IPS DF 4.7 (cell line): Measurements from ENCODE around the gene GOLGA2.
"Not testable (repeated sequence)": the region's sequence is repeated elsewhere in the genome, so short reads cannot be mapped to it uniquely, and the experiment has no call there.

Experiments used
- DNase-seq: peaks from one replicate; pipeline ENCODE4 v3.0.0-alpha.2; 2013; ENCODE audit warnings: low spot score; ENCODE audit errors: extremely low read depth

The GOLGA2 gene

GRCh38 chr9:128242828-128243214, 33.0 kb downstream of the GOLGA2 start:
- no peak for DNase-seq

- DNase-seq = no peak
Measured at GRCh38 chr9:128242124-128242523, 33.7 kb downstream of the GOLGA2 start.

- DNase-seq = no peak
Measured at GRCh38 chr9:128233817-128234406, 41.9 kb downstream of the GOLGA2 start.

GRCh38 chr9:128232528-128233428, 43.0 kb downstream of the GOLGA2 start:
- DNase-seq = no peak

DNA sequence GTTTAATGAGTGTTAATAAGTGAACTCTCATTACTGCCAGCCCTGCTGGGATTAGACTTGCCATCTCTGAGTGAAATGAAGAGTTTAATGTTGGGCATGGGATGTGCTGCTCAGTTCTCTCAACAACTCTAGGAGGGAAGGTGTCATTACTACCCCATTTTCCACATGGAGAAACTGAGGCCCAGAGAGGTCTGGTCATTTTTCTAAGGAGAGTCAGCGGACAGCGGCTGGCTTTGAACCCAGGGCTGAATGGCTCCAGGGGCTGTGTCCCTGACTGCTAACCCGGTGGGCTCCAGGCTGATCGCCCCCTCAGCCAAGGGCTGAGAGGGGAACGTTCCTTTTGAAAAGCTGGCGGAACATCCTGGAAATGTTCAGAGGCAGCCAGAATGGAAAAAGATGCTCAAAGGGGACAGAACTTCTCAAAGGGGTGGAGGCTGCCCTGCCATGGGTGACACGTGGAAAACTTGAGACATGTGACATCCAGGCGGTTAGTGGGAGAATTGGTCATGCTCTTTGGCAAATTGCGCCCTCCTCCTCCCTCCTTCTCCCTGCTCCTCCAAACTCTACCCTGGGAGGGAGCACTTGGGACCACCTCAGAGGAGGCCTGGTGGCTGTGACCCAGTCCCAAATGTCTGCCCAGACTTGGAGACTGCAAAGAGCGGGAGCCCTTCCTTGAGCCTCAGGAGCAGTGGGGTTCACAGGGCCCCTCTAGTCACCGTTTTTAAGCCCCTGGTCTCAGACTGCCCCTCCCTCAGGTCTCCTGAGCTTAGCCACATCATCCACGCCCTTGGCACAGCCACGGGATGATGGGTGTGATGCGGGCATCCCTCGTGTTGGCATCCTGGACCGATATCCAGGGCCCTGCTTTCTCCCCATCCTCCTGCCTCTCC, 43.9 kb downstream of the GOLGA2 start:
- DNase-seq = no peak

DNA sequence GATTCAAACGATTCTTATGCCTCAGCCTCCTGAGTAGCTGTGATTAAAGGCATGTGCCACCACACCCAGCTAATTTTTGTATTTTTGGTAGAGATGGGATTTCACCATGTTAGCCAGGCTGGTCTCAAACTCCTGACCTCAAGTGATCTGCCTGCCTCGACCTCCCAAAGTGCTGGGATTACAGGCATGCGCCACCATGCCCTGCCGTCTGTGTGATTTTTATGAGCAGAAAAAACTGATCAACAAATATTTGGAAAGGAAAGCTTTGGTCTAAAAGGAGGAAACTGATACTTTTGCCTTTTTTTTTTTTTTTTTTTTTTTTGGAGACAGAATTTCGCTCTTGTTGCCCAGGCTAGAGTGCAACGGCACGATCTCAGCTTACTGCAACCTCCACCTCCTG, 44.9 kb downstream of the GOLGA2 start:
- DNase-seq = not testable (repeated sequence)

- no peak for DNase-seq
Measured at GRCh38 chr9:128226412-128226801, 49.4 kb downstream of the GOLGA2 start.

DNA sequence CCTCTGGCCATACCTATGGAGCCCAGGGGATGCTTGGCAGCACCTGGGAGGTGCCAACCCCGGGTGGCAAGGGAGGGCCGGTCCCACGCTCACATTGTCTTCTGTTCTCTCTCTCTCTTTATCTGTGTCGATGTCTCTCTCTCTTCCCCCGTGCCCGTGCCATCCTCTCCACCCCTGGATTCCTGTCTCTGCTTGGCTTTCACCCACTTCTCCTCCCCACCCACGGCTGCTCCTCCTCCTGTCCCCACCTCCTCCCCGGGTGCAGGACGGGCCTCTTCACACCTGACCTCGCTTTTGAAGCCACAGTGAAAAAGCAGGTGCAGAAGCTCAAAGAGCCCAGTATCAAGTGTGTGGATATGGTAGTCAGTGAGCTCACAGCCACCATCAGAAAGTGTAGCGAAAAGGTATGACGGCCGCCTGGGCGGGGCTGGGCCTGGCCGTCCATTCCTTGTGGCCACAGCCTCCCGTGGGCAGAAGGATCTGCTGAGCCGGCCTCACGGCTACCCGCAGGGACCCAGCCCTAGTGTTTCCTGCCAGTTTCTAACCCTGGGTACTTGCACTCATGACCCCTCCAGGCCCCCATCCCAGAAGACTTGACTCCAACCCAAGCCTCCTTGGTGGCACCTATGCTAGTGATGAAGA, 49.9 kb downstream of the GOLGA2 start:
- DNase-seq = no peak

- DNase-seq = no peak
Measured at GRCh38 chr9:128224877-128225276, 50.9 kb downstream of the GOLGA2 start.

- no peak for DNase-seq
Measured at GRCh38 chr9:128222880-128223670, 52.7 kb downstream of the GOLGA2 start.

DNA sequence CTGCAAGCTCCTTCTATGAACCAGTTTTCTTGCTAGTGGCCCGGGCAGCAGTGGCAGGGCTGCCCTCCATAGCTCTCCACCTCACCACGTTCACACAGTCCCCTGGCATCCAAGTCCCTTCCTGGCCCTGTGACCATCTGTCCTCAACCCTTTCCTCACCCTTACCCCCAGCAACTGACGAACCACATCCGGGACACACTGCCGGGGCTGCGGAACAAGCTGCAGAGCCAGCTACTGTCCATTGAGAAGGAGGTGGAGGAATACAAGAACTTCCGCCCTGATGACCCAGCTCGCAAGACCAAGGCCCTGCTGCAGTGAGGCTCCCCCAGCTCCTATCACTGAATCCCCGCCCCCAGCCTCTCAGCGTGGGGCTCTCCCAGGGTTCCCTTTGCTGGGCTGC, 53.8 kb downstream of the GOLGA2 start:
- no peak for DNase-seq

- no peak for DNase-seq
Measured at GRCh38 chr9:128219831-128220230, 56.0 kb downstream of the GOLGA2 start.

DNA sequence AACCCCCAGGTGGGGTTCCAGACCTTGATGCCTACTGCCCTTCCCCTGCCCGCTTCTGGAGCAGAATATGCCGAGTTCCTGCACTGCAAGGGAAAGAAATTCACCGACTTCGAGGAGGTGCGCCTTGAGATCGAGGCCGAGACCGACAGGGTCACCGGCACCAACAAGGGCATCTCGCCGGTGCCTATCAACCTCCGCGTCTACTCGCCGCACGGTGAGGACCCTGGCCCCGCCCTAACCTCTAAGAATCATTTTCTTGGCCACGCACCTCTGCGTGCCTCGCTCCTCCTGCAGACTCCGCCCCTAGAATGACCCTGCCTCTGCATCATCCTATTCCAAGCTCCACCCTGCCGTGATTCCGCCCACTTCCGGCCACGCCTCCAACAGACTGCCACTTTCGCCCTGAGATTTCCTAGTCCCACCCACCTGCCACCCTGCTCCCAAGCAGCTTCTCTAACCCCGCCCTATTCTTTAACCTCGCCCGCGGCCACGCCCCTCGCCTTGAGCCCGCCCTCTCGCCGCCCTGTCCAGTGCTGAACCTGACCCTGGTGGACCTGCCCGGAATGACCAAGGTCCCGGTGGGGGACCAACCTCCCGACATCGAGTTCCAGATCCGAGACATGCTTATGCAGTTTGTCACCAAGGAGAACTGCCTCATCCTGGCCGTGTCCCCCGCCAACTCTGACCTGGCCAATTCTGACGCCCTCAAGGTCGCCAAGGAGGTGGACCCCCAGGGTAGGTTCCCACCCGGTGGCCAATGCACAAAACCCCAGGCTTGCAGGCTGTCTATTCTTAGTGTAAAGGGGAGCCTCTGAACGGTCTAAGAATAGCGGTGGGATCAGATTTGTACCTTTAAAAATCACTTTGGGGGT, 57.1 kb downstream of the GOLGA2 start:
- peak; percentile 97 for DNase-seq

- DNase-seq = no peak
Measured at GRCh38 chr9:128218172-128218517, 57.7 kb downstream of the GOLGA2 start.

- DNase-seq = no peak
Measured at GRCh38 chr9:128216781-128217553, 58.8 kb downstream of the GOLGA2 start.

DNA sequence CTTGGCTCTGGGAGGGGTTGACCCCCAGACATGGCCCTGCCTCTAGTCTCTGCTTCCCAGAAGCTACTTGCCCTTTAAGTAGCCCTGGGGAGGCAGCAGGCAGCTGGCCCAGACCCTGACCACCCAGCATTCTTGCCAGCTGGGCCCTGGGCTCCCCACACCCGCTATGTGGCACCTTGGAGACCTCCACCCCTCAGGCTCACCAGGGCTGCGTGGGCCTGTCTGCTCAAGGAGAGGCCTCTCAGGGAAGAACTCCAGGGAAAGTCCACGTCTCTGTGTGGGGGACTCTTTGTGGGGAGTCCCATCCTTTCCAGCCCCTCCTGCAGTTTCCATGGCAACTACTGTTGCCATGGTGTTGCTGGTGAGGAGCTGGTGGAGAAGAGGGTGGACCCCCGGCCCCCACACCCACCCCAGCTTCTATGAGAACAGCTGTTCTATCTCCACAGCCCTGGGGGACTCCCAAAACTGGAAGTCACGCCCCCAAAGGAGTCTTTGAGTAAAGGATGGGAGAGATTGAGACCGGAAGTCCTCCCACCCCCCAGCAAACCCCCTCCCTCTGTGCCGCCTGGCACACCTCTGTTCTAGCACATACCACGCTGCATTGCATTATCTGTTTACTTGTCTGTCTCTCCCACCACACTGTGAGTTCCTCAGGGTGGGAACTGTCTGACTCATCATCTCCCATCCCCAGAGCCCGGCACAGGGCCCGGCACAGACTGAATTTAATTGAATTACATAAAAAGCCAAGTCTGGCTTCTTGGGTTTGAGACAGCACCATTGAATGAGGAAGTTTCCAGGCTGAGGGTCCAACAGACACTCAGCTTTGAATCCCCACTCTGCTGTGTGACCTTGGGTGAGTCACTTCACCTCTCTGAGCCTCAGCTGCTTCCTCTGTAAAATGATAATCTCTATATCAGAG, 60.1 kb downstream of the GOLGA2 start:
- no peak for DNase-seq

DNA sequence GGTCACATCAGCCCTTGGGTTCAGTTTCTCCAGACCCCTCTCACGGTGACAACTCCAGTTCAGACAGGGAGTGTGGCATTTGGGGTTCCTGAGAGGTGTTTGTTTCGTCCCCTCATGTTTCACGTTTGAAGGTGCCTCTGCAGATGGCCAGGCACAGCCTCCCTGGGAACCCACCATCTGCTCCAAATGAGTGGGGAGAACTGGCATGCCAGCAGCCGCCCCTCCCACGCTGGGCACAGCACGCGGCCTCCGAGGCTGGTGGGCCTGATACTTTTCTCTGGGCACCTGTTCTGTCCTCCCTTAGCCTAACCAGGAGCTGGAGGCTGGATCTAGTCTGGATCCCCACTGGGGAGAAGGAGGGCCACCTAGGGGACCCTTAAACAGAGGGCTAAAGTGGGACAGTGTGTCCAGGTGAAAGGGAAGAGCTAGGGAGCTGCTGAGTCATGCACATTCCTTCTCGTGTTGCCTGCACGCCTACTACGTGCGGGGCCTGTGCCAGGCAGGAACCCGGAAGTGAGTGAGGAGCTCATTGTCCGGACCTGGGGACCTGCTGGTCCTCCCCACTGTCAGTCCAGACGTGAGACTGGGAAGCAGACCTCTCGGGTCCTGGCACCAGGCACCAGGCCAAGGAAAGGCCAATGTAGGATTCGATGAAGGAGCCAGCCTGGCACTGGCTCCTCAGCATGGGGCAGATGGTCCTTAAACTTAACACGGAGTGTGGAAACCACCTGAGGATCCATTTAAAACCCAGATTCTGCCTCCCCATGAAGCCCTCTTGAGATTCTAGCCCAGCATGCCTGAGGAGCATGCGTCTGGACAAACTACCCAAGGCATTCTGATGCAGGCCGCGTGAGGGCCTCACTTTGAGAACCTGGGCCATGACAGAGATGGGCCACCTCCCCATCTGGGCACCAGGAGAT, 61.0 kb downstream of the GOLGA2 start:
- DNase-seq = no peak
